BJ (cell line): ENCODE measurements around the gene SCT. TPM values are rescaled to one million over a fixed set of nuclear protein-coding genes. Genes with fewer than 3 reads are reported as not detected.

Experiments
- CTCF ChIA-PET: fragments of 350-600 bp; formaldehyde crosslinking; extraction: SDS; loops from one replicate; lab custom pipeline; 2021; ENCODE audit warnings: antibody characterized with exemption, inconsistent platforms; lab: Yijun Ruan, JAX
- POLR2A ChIA-PET: fragments of 300-600 bp; sonication (Branson Sonifier 250); formaldehyde crosslinking; extraction: SDS; loops from one replicate; lab custom pipeline; 2021; ENCODE audit warnings: antibody characterized with exemption; lab: Charles Lee
- DNase-seq: peaks from one replicate; pipeline ENCODE4 v3.0.0-alpha.2; 2011; ENCODE audit warnings: low read depth
- H3K27me3 ChIP-seq: 2 replicates; pipeline ENCODE4 v1.6.0; 2011; ENCODE audit warnings: low read length; ENCODE audit not compliant: control insufficient read depth, insufficient read depth
- H3K36me3 ChIP-seq: 2 replicates; pipeline ENCODE4 v1.5.1; 2011; ENCODE audit warnings: low read length; ENCODE audit not compliant: control insufficient read depth, insufficient read depth
- H3K4me3 ChIP-seq: 2 replicates; pipeline ENCODE4 v1.5.1; 2011; ENCODE audit warnings: low read depth, mild to moderate bottlenecking, control low read depth, low read length
- polyA minus RNA-seq: library from RNA; depleted of rRNA, polyadenylated mRNA; stranded (reverse); fragments of >200 nt; gene quantifications from 2 replicates; pipeline ENCODE4 v1.2.3, GENCODE V29; 2011; rRNA and poly(A)+ RNA removed
- polyA plus RNA-seq: library from polyadenylated mRNA; depleted of rRNA; stranded (reverse); fragments of >200 nt; gene quantifications from 2 replicates; pipeline ENCODE4 v1.2.3, GENCODE V29; 2011; rRNA removed
- TF ChIP-seq, protein P1 (sequence below): IDR thresholded peaks from 2 replicates; pipeline ENCODE4 v1.5.1; 2011; ENCODE audit warnings: low read depth, mild to moderate bottlenecking, control low read depth, inconsistent platforms, low read length, moderate library complexity; ENCODE audit not compliant: insufficient read depth

Gene SCT, protein sequence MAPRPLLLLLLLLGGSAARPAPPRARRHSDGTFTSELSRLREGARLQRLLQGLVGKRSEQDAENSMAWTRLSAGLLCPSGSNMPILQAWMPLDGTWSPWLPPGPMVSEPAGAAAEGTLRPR
- polyA plus RNA-seq: not detected in 2 replicates
- not detected in 2 replicates for polyA minus RNA-seq

DNA sequence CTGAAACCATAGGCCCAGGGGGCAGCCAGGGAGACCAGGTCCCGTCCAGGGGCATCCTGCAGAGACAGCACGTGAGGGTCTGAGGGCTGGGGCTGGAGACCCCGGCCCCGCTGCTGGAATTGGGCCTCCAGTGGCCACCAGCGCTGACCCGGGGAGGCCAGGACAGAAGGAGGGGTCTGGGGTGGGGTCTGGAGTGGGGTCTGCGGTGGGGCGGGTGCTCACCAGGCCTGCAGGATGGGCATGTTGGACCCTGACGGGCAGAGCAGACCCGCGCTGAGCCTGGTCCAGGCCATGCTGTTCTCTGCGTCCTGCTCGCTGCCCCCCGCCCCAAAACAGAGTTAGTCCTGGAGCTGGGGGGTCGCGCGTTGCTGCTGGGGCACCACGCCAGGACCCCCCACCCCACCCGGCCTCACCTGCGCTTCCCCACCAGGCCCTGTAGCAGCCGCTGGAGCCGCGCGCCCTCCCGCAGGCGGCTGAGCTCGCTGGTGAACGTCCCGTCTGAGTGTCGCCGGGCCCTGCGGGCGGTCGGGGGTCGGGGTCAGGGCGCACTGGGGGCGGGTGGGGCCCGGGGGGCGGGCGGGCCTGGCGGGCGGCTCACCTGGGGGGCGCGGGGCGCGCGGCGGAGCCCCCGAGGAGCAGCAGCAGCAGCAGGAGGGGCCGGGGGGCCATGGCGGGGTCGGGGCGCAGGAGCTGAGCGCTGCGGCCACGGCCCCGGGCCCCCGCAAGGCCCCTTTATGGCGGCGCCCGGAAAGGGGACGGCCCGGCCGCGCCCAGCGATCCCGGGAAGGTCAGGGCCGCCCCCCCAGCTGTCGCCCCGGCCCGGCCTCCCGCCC is at the start of gene SCT:
Gene SCT (minus strand): TSS at position 707 of the 833 bp plus-strand sequence. CDS start 38 bp downstream, at position 669.
- no peaks in the 10 kb centered on the region; the same call in 1 of the 2 replicates for H3K27me3 ChIP-seq
- CTCF ChIA-PET: interaction anchor here (0.6 kb wide), 1 partner anchor 20 kb away, joined by 3 read pairs; no protein-coding TSS in a partner anchor
- POLR2A ChIA-PET: no interaction called here
- DNase-seq: no peak
- no peak within 1 kb of the TSS for H3K4me3 ChIP-seq
- TF ChIP-seq, protein P1, sequence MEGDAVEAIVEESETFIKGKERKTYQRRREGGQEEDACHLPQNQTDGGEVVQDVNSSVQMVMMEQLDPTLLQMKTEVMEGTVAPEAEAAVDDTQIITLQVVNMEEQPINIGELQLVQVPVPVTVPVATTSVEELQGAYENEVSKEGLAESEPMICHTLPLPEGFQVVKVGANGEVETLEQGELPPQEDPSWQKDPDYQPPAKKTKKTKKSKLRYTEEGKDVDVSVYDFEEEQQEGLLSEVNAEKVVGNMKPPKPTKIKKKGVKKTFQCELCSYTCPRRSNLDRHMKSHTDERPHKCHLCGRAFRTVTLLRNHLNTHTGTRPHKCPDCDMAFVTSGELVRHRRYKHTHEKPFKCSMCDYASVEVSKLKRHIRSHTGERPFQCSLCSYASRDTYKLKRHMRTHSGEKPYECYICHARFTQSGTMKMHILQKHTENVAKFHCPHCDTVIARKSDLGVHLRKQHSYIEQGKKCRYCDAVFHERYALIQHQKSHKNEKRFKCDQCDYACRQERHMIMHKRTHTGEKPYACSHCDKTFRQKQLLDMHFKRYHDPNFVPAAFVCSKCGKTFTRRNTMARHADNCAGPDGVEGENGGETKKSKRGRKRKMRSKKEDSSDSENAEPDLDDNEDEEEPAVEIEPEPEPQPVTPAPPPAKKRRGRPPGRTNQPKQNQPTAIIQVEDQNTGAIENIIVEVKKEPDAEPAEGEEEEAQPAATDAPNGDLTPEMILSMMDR: no peak
- H3K36me3 ChIP-seq: no peaks in the 10 kb centered on the region; the same call in none of the 2 replicates

GRCh38 chr11:674406-674805 is 47.4 kb upstream of the SCT start:
- ChIA-PET CTCF (interaction anchor here (2.1 kb wide), 1 partner anchor 12 kb away, joined by 7 read pairs; no protein-coding TSS in a partner anchor), POLR2A (interaction anchor here (0.7 kb wide), 1 partner anchor 29 kb away, joined by 3 read pairs; no protein-coding TSS in a partner anchor)
- Histone ChIP-seq H3K27me3 (no peaks in the 10 kb centered on the region), H3K4me3 (no peak overlapping the region), H3K36me3 (peaks cover 17% of the 10 kb centered on the region)
- no peak for DNase-seq
- TF ChIP-seq, protein P1: no peak

DNA sequence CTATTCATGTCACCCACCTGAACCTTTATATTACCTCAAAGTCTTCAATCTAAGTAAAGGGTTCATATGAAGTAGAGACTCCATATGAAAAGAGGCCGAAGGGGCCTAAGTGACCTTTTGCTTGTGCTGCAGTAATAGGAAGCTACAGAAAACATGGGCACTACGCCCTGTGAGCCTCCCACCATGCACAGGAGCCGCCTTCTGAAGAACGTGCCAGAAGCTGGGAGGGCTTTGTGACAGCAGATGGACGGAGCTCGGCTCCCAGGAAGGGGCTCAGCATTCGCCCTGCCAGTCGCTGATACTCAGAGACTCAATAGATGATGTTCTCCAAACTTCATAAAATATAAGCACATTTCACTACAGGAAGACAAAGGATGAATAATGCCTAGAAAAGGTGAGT is 46.9 kb upstream of the SCT start:
- TF ChIP-seq, protein P1: no peak
- CTCF ChIA-PET: interaction anchor here (0.7 to 2.1 kb wide), 2 partner anchors 12 to 49 kb away, joined by 3 to 7 read pairs; no protein-coding TSS in a partner anchor

GRCh38 chr11:665704-666281 is 38.8 kb upstream of the SCT start:
- peak; percentile 42 for DNase-seq
- H3K4me3 ChIP-seq: no peak overlapping the region
- POLR2A ChIA-PET: interaction anchor here (0.6 kb wide), 1 partner anchor 57 kb away, joined by 5 read pairs; no protein-coding TSS in a partner anchor
- no peaks in the 10 kb centered on the region for H3K27me3 ChIP-seq
- H3K36me3 ChIP-seq: peaks cover 10% of the 10 kb centered on the region
- TF ChIP-seq, protein P1: no peak
- CTCF ChIA-PET: interaction anchor here (1.2 to 2.9 kb wide), 2 partner anchors 57 to 62 kb away, joined by 6 to 18 read pairs; no protein-coding TSS in a partner anchor

More for the DNA sequence above, 46.9 kb upstream of the SCT start:
- POLR2A ChIA-PET: interaction anchor here (0.7 kb wide), 1 partner anchor 30 kb away, joined by 3 read pairs; no protein-coding TSS in a partner anchor
- Histone ChIP-seq H3K27me3 (no peaks in the 10 kb centered on the region), H3K4me3 (no peak overlapping the region), H3K36me3 (peaks cover 16% of the 10 kb centered on the region)
- no peak for DNase-seq
